HG03432 (cell line): ENCODE measurements around the gene PLEKHM3.
A peak's percentile ranks its signal among the peaks of the same experiment; 100 is the strongest.
"Not testable (repeated sequence)": the region's sequence is repeated elsewhere in the genome, so short reads cannot be mapped to it uniquely, and the experiment has no call there.

ENCODE experiments used
- ATAC-seq: cut with Tn5 transposase; IDR thresholded peaks from one replicate; pipeline ENCODE4 v1.9.1; 2021; ENCODE audit warnings: mild to moderate bottlenecking, moderate library complexity; ENCODE audit not compliant: unreplicated experiment

The PLEKHM3 gene

DNA sequence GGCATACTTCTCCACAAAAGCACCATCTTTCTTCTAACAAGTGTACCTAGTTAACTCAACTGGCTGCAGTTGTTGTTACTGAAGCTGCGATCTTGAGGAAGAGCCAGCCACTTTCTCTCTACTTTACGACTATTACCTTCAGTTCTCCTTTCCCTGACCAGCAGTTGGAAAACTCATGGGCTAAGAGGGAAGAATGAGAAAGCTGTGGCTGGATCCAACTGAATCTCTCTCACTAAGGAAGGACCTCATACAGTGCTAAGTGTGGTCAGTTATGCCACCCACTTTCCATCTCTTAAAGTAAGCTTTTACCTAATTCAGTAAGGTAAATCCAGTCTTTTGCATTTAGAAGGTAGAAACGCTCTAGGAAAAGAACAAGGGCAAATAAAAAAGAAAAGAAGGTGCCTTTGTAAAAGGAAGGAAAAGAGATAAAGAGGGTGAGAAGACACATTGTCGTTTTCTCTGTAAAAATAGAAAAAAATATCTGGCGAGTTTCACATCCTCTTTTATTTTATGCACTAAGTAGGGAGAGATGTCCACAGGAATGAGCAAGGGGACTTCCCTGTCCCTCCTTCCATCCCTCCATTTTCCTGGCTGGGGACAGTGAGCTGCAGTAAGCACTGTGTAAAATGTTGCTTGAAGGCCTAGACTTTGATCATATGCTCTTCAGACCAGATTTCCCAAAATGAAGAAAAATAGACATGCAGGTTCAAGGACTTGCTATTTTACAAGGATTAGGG lies 73.4 kb downstream of the PLEKHM3 start:
- ATAC-seq, result peak; percentile 60

DNA sequence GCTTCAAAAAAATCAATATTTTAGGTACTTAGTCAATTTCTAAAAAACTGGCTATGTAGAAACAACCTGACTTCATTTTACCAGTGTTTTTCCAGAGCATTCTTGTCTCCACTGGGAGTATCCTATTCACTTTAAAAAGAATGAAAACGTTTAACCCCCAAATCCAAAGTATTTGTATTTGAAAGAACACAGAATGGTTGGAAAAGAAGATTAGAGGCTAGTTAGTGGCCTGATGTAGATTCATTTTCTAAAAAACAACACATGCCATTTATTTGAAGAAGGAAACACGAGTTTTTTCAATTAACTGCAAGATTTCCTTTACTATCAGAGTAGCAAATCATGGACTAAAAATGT lies 74.6 kb downstream of the PLEKHM3 start:
- no peak for ATAC-seq

DNA sequence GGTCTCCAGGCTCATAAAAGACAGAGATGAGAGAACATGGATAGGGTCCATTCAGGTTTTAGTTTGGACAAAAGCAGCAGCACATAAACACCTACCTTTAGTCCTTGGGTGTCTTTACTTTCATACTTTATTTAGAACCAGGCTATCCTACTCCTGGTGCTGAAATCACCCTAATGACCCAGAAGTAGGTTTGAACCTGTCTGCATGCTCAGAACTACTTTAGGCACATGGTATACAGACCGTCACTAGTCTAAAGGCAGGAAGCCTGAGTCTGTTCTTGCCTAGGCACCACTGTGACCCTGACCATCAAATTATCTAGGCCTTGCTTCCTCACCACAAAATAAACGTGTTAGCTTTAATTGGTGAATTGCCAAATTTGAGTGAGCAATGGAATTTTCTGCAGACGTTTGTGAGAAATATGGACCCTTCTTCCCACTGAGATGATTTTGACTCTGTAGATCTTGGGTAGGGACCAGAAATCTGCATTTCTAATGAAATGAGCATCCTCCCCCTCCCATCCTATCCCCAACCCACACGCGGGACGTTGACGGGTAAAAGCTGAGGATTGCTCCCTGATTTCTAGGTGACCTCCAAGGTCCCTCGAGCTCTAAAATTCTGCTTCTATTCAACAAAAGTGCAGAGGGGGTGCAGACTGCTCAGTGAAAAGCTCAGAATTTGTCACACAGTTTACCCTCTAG lies 75.1 kb downstream of the PLEKHM3 start:
- ATAC-seq, result no peak

DNA sequence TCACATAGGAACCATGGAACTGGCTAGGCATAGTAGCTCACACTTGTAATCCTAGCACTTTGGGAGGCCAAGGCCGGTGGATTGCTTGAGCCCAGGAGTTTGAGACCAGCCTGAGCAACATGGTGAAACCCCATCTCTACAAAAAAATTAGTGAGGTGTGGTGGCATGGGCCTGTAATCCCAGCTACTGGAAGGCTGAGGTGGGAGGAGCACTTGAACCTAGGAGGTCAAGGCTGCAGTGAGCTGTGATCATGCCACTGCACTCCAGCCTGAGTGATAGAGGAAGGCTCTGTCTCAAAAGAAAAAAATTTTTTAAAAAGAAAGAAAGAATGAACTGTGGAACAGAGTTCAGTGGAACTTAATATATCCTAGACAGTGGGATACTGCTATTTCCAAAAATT lies 76.1 kb downstream of the PLEKHM3 start:
- not testable (repeated sequence) for ATAC-seq

DNA sequence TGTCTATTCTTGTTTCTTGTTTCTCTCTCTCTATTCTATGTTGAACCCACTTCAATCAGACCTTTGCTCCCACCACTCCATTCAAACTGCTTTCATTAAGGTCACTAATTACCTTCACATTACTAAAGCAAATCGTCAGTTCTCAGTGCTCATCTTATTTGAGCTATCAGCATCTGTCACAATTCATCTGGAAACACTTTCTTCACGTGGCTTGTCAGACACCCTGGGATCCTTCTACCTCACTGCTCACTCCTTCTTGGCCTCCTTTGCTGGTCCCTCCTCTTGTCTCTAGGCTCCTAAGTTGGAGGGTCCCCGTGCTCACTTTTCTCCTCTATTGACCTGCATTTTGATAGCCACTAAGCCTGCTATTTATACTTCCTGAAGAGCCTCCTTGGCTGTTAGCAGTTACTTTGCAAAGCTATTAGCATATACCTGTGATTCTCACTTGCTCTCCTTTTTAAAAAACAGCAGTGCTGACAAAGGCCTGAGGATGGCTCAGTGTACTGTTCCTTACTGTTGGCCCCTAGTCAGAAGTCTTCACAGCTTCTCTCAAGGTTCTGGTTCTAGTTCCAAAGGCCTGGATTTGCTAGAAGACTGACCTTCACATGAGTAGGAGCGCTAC lies 80.2 kb downstream of the PLEKHM3 start:
- ATAC-seq, result no peak

DNA sequence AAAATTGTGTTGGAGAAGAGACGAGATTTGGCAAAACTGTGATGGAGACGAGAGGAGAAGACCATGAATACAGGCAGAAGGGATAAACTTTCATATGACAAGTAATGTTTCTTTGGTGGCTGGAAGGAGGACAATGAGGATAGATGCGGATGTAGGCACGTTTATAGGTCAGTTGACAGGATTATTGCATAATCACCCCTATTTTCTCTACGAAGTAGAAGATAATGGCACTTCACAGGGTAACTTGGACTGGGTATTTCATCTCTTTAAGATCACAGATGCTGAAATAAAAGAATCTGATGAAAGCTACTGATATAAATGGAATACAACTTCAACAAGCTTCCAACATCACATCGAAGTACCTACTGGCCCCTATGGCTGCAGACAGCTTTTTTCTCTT lies 81.0 kb downstream of the PLEKHM3 start:
- ATAC-seq, result no peak

DNA sequence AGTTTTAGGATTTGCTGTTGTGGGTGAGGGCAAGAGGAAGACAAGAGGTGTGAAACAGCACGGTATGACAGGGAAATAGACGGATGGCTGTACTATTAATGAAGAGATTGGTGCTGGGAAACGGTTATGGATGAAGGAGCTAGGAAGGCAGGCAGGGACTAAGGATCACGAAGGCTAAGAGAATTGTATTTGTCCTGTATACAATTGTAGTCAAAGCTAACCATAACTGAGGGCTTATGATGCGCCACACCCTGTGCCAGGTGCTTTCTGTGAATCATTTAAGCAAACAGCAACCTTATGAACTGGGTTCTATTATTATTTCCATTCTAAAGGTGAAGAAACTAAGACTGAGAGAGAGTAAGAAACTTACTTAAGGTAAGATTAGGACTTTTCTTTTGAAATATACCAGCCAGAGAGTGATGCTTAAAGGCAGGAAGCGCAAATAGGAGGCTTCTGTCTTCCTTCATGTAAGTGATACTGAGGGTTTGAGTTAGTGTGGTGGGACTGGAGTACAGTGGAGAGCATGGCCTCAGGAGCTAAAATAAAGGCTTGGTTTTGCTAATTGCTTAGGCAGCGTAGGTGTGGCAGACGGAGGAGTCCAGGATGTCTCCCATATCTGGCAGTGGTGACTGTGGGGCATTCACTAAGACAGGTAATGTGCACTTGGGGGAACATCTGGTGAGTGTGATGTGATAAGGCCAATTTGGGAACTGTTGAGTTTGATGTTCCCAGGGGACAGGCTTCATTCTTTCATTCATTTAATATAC lies 85.8 kb downstream of the PLEKHM3 start:
- ATAC-seq, result no peak

DNA sequence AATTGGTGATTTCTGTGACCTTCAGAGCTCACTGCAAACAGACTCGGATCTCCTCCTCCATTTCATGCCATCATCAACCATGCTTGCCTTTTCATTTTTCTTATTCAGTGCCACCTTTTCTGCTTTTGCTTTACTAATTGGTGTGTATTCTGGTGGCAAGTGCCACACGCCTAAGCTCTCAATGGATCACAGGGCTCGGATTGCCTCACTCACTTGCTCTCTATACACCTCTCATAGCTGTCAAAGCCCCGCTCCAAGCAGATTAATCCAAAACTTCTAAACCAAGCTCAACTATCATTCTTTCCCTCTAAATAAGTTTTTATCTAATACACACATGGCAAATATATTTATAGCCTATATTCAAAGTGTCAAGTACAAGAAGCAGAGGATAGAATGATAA lies 86.4 kb downstream of the PLEKHM3 start:
- ATAC-seq, result no peak

DNA sequence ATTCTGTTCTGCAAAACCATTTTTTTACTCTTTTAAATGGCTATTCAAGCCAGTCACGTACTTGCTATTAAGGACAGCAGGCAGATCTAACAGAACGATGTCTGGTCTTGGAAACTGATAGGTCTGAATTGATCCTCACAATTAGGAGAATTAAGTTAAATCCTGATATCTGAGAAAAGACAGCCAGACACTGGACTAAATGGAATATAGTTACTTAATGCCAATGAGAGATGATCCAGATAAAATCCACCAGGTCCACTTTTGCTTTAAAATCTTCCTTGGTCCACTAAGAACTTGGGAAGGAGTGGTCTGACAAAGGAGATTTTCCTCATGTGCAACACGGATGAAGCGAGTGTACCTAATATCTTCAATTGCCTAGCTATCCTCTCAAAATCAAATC lies 86.9 kb downstream of the PLEKHM3 start:
- no peak for ATAC-seq

DNA sequence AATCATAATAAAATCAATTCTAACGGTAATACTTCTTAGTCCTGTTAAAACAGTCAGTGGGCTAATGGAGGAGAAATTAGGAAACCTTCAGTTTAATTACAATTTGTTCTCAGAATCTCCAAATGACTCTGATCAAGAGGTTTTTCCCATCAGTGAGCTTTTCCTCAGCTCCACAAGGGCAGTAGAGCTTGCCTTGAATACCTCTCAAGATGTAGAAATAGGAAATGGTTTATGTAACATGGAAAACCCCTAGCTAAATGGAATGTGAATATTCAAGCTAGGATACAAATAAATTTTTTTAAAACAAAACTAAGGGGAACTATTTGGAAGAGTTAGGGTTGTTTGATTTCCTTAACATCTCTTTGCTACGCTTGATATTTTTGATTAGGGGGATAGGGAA lies 87.5 kb downstream of the PLEKHM3 start:
- ATAC-seq, result no peak

DNA sequence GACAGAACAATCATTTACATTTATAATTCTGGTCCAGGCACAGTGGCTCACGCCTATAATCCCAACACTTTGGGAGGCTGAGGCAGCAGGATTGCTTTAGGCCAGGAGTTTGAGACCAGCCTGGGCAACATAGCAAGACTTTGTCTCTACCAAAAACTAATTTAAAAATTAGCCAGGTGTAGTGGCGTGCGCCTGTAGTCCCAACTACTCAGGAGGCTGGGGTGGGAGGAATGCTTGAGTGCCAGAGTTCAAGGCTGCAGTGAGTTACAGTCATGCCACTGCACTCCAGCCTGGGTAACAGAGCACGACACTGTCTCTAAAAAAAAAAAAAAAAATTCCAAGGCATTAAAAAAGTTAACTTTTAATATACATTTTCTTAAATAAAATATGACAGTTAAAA lies 88.1 kb downstream of the PLEKHM3 start:
- no peak for ATAC-seq

DNA sequence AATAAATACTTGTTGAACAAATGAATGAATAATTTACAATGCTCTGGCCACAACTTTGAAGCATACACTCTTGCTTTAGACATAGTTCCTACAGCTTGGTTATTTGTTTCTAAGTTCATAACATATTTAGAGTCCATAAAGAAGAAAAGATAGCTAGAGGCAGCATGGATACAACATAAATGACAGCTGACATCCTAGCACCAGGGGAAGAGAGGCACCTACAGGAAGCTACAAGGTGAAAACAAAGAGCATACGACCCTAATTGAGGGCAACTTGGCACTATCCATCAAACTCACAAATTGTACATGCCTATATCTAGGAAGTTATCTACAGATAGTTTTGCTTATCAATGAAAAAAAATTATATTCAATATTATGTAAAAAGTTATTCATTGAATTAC lies 88.9 kb downstream of the PLEKHM3 start:
- no peak for ATAC-seq

DNA sequence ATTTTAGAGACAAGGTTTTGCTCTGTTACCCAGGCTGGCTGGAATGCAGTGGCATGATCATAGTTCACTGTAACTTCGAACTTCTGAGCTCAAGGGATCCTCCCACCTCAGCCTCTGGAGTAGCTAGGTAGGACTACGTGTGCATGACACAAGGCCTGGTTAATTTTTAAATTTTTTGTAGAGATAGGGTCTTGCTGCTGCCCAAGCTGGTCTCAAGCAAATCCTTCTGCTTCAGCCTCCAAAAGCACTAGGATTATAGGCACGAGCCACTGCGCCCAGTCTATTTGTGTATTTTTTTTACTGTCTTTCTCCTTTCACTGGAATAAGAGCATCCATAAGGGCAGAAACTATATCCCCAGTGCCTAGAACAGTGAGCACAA lies 89.3 kb downstream of the PLEKHM3 start:
- ATAC-seq, result no peak

DNA sequence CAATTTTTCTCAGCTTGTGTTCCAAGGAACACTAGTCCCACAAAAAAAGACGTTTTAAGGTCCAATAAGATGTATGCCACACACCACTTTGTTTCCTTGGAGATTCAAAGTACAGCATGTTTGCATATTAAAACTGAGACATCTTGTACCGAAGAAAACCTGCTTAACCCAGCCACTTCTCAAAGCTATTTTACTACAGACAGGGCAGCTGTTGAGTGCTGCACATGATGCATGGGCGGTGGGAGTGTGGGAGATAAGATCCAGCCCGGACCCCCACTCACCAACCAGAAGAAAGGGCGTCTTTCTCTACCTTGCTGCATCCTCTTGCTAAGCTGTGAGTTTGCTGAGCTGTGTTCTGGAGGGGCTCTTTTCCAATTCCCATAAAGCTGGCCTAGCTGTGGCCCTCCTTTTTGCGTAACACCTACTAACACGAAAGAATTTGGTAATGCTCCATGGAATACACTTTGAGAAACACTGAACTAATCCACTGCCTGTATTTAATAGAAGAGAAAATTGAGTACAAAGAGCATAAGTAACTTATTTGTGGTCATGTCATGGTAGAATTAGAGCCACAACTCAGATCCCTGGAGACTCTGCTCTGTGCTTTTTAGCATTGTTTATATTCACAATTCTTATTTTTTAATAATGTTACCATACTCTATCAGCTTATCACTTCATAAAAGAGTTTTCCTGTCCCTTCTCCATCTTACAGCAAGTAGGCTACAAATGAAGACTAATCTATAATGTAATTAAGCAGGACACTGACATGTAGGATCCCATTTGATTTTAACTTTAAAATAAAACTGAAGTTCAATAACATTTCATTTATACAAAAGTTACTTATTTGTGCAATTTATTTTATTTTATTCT lies 90.0 kb downstream of the PLEKHM3 start:
- ATAC-seq, result no peak

DNA sequence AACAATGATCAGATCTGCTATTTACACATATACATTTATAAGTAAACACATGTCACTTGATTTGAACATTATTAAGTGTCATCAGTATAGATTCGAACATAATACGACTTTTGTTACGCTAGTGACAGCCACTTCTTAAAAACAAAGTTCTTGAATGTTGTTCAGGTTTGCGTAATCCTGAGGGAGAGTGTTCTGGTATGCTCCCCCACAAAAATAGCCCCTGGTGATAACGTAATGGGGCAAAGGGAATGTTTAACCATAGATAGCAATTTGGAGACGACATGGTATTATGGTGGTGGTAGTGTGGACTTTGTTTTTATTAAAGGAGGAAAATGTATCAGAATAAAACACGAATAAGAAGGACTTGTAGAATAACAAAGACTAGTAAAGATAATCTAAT lies 90.6 kb downstream of the PLEKHM3 start:
- no peak for ATAC-seq

DNA sequence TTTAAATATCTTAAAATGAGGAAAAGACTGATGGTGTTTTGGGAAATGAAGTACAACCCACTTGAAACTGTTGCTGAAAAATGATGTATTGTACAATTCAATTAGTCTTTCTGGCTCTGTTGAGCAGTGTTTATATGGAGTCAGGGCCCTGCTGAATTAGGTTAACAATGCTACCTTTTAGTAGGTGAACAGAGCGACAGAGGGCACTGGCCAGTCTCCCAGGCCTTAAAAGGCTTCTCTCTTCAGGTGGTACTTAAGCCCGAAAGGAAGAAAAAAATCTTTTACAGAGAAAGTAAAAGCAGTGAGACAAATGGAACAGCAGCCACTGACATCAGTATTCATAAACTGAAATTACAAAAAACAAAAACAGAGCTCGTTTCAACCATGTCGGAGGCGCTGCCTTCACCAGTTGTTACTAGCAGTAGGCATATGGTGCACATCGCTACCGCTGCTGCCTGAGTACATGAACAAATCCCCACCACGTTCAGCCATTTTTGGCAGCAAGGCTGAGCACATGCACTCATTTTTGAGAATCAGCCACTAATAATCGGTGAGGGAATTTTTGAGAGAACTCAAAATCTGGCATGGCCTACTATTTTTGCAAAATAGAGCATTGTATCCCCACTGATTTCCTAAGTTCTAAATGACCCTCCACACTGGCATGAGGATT lies 91.8 kb downstream of the PLEKHM3 start:
- ATAC-seq, result no peak

DNA sequence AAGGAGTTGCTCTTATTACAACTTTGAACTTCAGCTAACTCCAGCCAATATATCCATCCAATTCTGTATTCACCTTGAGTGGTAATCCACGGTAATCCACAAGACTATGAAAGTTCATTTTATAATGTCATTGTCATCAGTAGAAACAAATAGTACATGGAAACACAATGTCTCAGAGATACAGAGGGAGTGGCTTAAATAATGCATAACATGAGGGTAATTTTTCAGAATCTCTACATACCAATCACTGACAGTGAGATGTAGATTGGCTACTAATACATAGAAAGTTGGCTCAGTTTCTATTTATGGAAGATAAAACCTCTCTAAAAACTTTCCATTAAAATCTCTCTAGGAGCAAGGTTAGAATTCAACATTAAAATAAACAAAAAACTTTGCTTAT lies 93.2 kb downstream of the PLEKHM3 start:
- ATAC-seq, result no peak

DNA sequence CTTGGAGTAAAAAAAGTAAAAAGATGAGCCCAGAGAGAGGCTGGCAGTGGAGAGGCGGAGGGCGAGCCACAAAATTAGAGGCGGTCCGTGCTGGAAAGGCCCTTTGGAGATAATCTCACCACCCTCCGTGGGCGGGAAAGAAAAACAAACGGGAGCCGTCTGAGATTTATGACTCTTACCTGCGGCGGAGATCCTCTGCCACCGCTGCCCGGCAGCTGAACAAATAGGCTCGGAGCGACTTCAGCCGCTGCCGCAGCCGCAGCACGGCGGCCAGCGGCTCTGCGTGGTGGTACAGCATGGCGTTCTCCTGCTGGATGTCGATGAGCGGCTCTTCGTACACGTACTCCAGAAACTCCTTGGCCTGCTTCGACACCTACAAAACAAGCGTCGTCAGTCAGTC lies 94.6 kb downstream of the PLEKHM3 start:
- ATAC-seq, result no peak

DNA sequence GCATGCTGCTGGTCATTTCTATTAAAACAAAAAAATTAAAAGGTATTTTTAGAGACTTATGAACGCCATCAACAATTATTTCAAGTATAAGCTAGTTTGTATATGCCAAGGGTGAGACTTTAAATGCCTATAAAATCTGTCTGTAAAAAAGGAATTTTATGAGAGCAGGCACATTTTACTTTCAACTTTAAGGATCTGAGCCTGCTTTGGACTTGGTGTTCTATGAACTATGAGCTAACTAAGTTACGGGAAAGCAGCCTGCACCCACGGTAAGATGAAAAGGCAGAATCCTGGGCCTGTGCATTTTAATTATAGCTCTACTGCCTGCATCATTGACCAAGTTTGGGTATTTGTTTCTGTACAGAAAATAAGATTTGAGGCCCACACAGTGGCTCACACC lies 95.4 kb downstream of the PLEKHM3 start:
- no peak for ATAC-seq

DNA sequence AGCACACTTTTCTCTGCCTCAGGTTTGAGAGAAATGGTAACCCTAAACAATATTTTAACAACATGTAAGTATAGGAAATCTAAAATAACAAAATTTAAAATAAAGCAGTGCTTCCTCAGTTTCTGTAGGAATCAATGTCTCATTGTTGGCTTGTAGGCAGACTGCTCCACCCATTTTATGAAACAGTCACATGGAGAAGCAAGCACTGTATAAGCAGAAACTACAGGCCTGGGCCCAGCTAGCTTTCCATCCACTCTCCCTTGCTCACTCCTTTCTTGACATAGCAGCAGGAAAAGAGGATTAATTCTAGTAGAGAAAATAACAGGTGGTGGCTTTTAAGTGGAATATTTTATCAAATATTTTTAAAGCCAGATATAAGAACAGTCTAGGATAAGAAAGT lies 97.2 kb downstream of the PLEKHM3 start:
- no peak for ATAC-seq
